Activated T-cell treated with anti-CD3 and anti-CD28 coated beads, Interleukin-2, amount 50 U/mL, for 4 hours (primary cell): ENCODE results near the gene TRNAU1AP. TPM values are rescaled to one million over a fixed set of nuclear protein-coding genes. Genes with fewer than 3 reads are reported as not detected.
"Not testable (repeated sequence)": the region's sequence is repeated elsewhere in the genome, so short reads cannot be mapped to it uniquely, and the experiment has no call there.

Experiments used
- ATAC-seq, 2 donors: fragments of 200-7000 bp; cut with Tn5 transposase; one replicate each; pipeline ENCODE4 v1.10.0; 2021
- DNase-seq: peaks from one replicate; pipeline ENCODE4 v3.0.0-alpha.2; 2020
- H3K27me3 Mint-ChIP-seq: one replicate; pipeline ENCODE4 v1.8.0; 2021; ENCODE audit warnings: low read depth, mixed read lengths
- H3K36me3 Mint-ChIP-seq: one replicate; pipeline ENCODE4 v1.8.0; 2022; ENCODE audit warnings: mixed read lengths; ENCODE audit not compliant: insufficient read depth
- H3K4me1 Mint-ChIP-seq: one replicate; pipeline ENCODE4 v1.8.0; 2021; ENCODE audit warnings: low read depth, mixed read lengths
- H3K4me3 Mint-ChIP-seq: one replicate; pipeline ENCODE4 v1.8.0; 2021; ENCODE audit warnings: mild to moderate bottlenecking, moderate library complexity, mixed read lengths
- H3K9me3 Mint-ChIP-seq: one replicate; pipeline ENCODE4 v1.8.0; 2021; ENCODE audit warnings: mixed read lengths
- total RNA-seq, 3 donors: library from RNA; stranded (reverse); gene quantifications; one replicate each; pipeline ENCODE4 v1.2.1, GENCODE V29; 2021

The TRNAU1AP gene
- total RNA-seq, 3 donors from 2014 or later = 37.4 to 44.1 (median 37.7) TPM

GRCh38 chr1:28577738-28578536 is 25.1 kb downstream of the TRNAU1AP start:
- Mint-ChIP-seq H3K4me1 (peaks cover 24% of the 10 kb centered on the region), H3K4me3 (peak overlapping the region; percentile 99), H3K9me3 (no peaks in the 10 kb centered on the region), H3K36me3 (peaks cover 36% of the 10 kb centered on the region), H3K27me3 (no peaks in the 10 kb centered on the region)
- no peak for DNase-seq
- peak; percentile 3 to 6 for ATAC-seq

GRCh38 chr1:28578696-28579218 is 25.9 kb downstream of the TRNAU1AP start:
- H3K9me3 Mint-ChIP-seq = no peaks in the 10 kb centered on the region
- DNase-seq (no peak), ATAC-seq (no peak)
- no peaks in the 10 kb centered on the region for H3K27me3 Mint-ChIP-seq
- peaks cover 36% of the 10 kb centered on the region for H3K36me3 Mint-ChIP-seq
- H3K4me1 Mint-ChIP-seq = peaks cover 26% of the 10 kb centered on the region
- H3K4me3 Mint-ChIP-seq = peak overlapping the region; percentile 99

- Mint-ChIP-seq H3K27me3 (no peaks in the 10 kb centered on the region), H3K36me3 (peaks cover 36% of the 10 kb centered on the region), H3K4me1 (peaks cover 26% of the 10 kb centered on the region), H3K4me3 (peak overlapping the region; percentile 99), H3K9me3 (no peaks in the 10 kb centered on the region)
- ATAC-seq (no peak), DNase-seq (no peak)
Measured at GRCh38 chr1:28579401-28579800, 26.5 kb downstream of the TRNAU1AP start.

- no peaks in the 10 kb centered on the region for H3K9me3 Mint-ChIP-seq
- H3K27me3 Mint-ChIP-seq = no peaks in the 10 kb centered on the region
- ATAC-seq = peak; percentile 21 to 25
Measured at GRCh38 chr1:28580722-28581530, 28.0 kb downstream of the TRNAU1AP start.

GRCh38 chr1:28581531-28582247 is 28.8 kb downstream of the TRNAU1AP start:
- peak; percentile 80 to 84 for ATAC-seq
- Mint-ChIP-seq H3K9me3 (no peaks in the 10 kb centered on the region), H3K36me3 (peaks cover 36% of the 10 kb centered on the region), H3K27me3 (no peaks in the 10 kb centered on the region), H3K4me1 (peaks cover 26% of the 10 kb centered on the region), H3K4me3 (peak overlapping the region; percentile 99)
- DNase-seq = peak; percentile 92

More at GRCh38 chr1:28580722-28581530, 28.0 kb downstream of the TRNAU1AP start:
- peaks cover 36% of the 10 kb centered on the region for H3K36me3 Mint-ChIP-seq
- DNase-seq = peak; percentile 57
- H3K4me1 Mint-ChIP-seq = peaks cover 26% of the 10 kb centered on the region
- H3K4me3 Mint-ChIP-seq = peak overlapping the region; percentile 99

GRCh38 chr1:28582248-28582615 is 29.3 kb downstream of the TRNAU1AP start:
- DNase-seq (no peak), ATAC-seq (no peak)
- Mint-ChIP-seq H3K9me3 (no peaks in the 10 kb centered on the region), H3K27me3 (no peaks in the 10 kb centered on the region), H3K4me3 (peak overlapping the region; percentile 99), H3K4me1 (peaks cover 26% of the 10 kb centered on the region), H3K36me3 (peaks cover 36% of the 10 kb centered on the region)

- ATAC-seq, H3K4me3 Mint-ChIP-seq, H3K9me3 Mint-ChIP-seq: not testable (repeated sequence)
Measured at GRCh38 chr1:28586585-28587391, 33.9 kb downstream of the TRNAU1AP start.

GRCh38 chr1:28591708-28592320 is 38.9 kb downstream of the TRNAU1AP start, which contains the start of gene RAB42:
Gene RAB42 (plus strand): TSS chr1:28592265. CDS start chr1:28592512, 247 bp downstream.
- Mint-ChIP-seq H3K4me1 (peaks cover 7% of the 10 kb centered on the region), H3K27me3 (peaks cover 4% of the 10 kb centered on the region), H3K36me3 (peaks cover 3% of the 10 kb centered on the region), H3K4me3 (peak within 1 kb of the TSS; percentile 76), H3K9me3 (no peaks in the 10 kb centered on the region)
- peak; percentile 75 to 79 for ATAC-seq
- DNase-seq = no peak

More at GRCh38 chr1:28586585-28587391, 33.9 kb downstream of the TRNAU1AP start:
- H3K4me1 Mint-ChIP-seq, H3K27me3 Mint-ChIP-seq, H3K36me3 Mint-ChIP-seq, DNase-seq: not testable (repeated sequence)

- no peaks in the 10 kb centered on the region for H3K9me3 Mint-ChIP-seq
- peaks cover 3% of the 10 kb centered on the region for H3K36me3 Mint-ChIP-seq
- peaks cover 4% of the 10 kb centered on the region for H3K27me3 Mint-ChIP-seq
- peak overlapping the region; percentile 76 for H3K4me3 Mint-ChIP-seq
- ATAC-seq = peak; percentile 78 to 84
- peaks cover 7% of the 10 kb centered on the region for H3K4me1 Mint-ChIP-seq
- DNase-seq = no peak
Measured at GRCh38 chr1:28592321-28593071, 39.6 kb downstream of the TRNAU1AP start.

- H3K4me1 Mint-ChIP-seq, DNase-seq, H3K4me3 Mint-ChIP-seq, ATAC-seq, H3K27me3 Mint-ChIP-seq, H3K36me3 Mint-ChIP-seq, H3K9me3 Mint-ChIP-seq: not testable (repeated sequence)
Measured at GRCh38 chr1:28593988-28594356, 41.1 kb downstream of the TRNAU1AP start.

GRCh38 chr1:28594686-28595411 is 42.0 kb downstream of the TRNAU1AP start:
- DNase-seq, H3K4me1 Mint-ChIP-seq, H3K27me3 Mint-ChIP-seq, H3K9me3 Mint-ChIP-seq, H3K4me3 Mint-ChIP-seq, H3K36me3 Mint-ChIP-seq, ATAC-seq: not testable (repeated sequence)
